Stimulated activated CD4-positive, alpha-beta T cell treated with anti-CD3 and anti-CD28 coated beads, Interleukin-4, amount 100 ng/mL, for 48 hours (primary cell): ENCODE results near the gene TMEM132D.

ENCODE experiments used
- DNase-seq, 2 donors: peaks; one replicate each; pipeline ENCODE4 v3.0.0-alpha.2; 2020; ENCODE audit warnings: low read depth in 2 of 2

TMEM132D gene

GRCh38 chr12:129825316-129825715 lies 78.5 kb downstream of the TMEM132D start:
- no peak for DNase-seq

GRCh38 chr12:129821964-129822363 lies 81.9 kb downstream of the TMEM132D start:
- no peak for DNase-seq

GRCh38 chr12:129819391-129819790 lies 84.4 kb downstream of the TMEM132D start:
- DNase-seq = no peak

- no peak for DNase-seq
These were observed 88.0 kb downstream of the TMEM132D start for GRCh38 chr12:129815846-129816245.

GRCh38 chr12:129811963-129812362 lies 91.9 kb downstream of the TMEM132D start:
- no peak for DNase-seq

GRCh38 chr12:129807136-129807535 lies 96.7 kb downstream of the TMEM132D start:
- DNase-seq = no peak

- DNase-seq = no peak
These were observed 112.4 kb downstream of the TMEM132D start for GRCh38 chr12:129791396-129791795.

GRCh38 chr12:129790930-129791329 lies 112.9 kb downstream of the TMEM132D start:
- no peak for DNase-seq

GRCh38 chr12:129790331-129790730 lies 113.5 kb downstream of the TMEM132D start:
- DNase-seq = no peak

- DNase-seq = no peak
These were observed 113.9 kb downstream of the TMEM132D start for GRCh38 chr12:129789921-129790320.

GRCh38 chr12:129788506-129789084 lies 115.2 kb downstream of the TMEM132D start:
- no peak for DNase-seq

- no peak for DNase-seq
These were observed 123.8 kb downstream of the TMEM132D start for GRCh38 chr12:129779989-129780388.

- no peak for DNase-seq
These were observed 124.8 kb downstream of the TMEM132D start for GRCh38 chr12:129779033-129779432.

- no peak for DNase-seq
These were observed 126.7 kb downstream of the TMEM132D start for GRCh38 chr12:129776977-129777667.

GRCh38 chr12:129772501-129773493 lies 131.0 kb downstream of the TMEM132D start:
- DNase-seq = no peak

GRCh38 chr12:129771238-129771637 lies 132.6 kb downstream of the TMEM132D start:
- DNase-seq = no peak

GRCh38 chr12:129765719-129766118 lies 138.1 kb downstream of the TMEM132D start:
- no peak for DNase-seq

GRCh38 chr12:129762436-129762835 lies 141.4 kb downstream of the TMEM132D start:
- DNase-seq = no peak

GRCh38 chr12:129753586-129753985 lies 150.2 kb downstream of the TMEM132D start:
- DNase-seq = no peak

- no peak for DNase-seq
These were observed 153.4 kb downstream of the TMEM132D start for GRCh38 chr12:129750421-129750820.

- no peak for DNase-seq
These were observed 157.5 kb downstream of the TMEM132D start for GRCh38 chr12:129746318-129746717.

GRCh38 chr12:129729170-129729569 lies 174.7 kb downstream of the TMEM132D start:
- DNase-seq = no peak
